22Rv1 (cell line): ENCODE measurements around the gene DYNC2H1.

Experiments used
- ZFX ChIP-seq: fragments of 450-650 bp; IDR thresholded peaks from 2 replicates; pipeline ENCODE4 v1.6.1; 2017; ENCODE audit warnings: antibody characterized with exemption, borderline replicate concordance
- TF ChIP-seq, protein P1 (sequence below): fragments of 450-650 bp; IDR thresholded peaks from 2 replicates; pipeline ENCODE4 v1.5.1; 2017; ENCODE audit warnings: mild to moderate bottlenecking

DNA sequence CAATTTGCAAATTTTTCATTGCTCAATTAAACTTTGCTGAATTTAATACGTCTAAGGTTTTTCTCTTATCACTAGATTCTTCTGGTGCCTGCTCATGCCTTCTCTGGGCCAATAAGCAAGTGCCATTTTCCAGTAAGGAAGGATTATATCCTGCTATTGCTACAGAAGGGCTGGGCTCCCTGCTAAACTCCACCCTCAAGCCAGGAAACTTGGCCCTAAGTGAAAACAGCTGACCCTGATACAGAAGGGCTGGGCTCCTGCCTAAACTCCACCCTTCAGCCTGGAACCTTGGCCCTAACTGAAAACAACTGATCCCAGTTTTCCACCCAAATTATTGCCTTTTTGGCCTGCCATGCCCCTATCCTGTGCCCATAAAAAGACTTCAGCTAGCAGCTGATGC lies 385.3 kb downstream of the DYNC2H1 start:
- TF ChIP-seq, protein P1, sequence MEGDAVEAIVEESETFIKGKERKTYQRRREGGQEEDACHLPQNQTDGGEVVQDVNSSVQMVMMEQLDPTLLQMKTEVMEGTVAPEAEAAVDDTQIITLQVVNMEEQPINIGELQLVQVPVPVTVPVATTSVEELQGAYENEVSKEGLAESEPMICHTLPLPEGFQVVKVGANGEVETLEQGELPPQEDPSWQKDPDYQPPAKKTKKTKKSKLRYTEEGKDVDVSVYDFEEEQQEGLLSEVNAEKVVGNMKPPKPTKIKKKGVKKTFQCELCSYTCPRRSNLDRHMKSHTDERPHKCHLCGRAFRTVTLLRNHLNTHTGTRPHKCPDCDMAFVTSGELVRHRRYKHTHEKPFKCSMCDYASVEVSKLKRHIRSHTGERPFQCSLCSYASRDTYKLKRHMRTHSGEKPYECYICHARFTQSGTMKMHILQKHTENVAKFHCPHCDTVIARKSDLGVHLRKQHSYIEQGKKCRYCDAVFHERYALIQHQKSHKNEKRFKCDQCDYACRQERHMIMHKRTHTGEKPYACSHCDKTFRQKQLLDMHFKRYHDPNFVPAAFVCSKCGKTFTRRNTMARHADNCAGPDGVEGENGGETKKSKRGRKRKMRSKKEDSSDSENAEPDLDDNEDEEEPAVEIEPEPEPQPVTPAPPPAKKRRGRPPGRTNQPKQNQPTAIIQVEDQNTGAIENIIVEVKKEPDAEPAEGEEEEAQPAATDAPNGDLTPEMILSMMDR, result no peak
- no peak for TF ChIP-seq ZFX
